Nephron (organoid): Measurements from ENCODE around the gene OLFM3.

Experiments
- H3K27ac Mint-ChIP-seq, 3 experiments: 2 replicates each; pipeline ENCODE4 v1.8.0; 2020; ENCODE audit warnings: mixed read lengths in 3 of 3, mild to moderate bottlenecking in 2 of 3, moderate library complexity in 1 of 3
- H3K27me3 Mint-ChIP-seq: 2 replicates; pipeline ENCODE4 v1.8.0; 2021; ENCODE audit warnings: low read depth, mild to moderate bottlenecking, moderate library complexity, mixed read lengths
- H3K36me3 Mint-ChIP-seq: 2 replicates; pipeline ENCODE4 v1.8.0; 2020; ENCODE audit warnings: low read depth, mixed read lengths
- H3K4me1 Mint-ChIP-seq: 2 replicates; pipeline ENCODE4 v1.8.0; 2020; ENCODE audit warnings: mixed read lengths
- H3K4me3 Mint-ChIP-seq, 3 experiments: 2 replicates each; pipeline ENCODE4 v1.8.0; 2020; ENCODE audit warnings: mild to moderate bottlenecking in 3 of 3, mixed read lengths in 3 of 3, moderate library complexity in 2 of 3
- H3K9me3 Mint-ChIP-seq: 2 replicates; pipeline ENCODE4 v1.8.0; 2020; ENCODE audit warnings: mixed read lengths
- CTCF ChIP-seq, 3 experiments: fragments of 200-600 bp; sonication (generic); IDR thresholded peaks; one replicate each; pipeline ENCODE4 v1.5.0; 2021; ENCODE audit warnings: antibody characterized with exemption in 3 of 3; ENCODE audit not compliant: unreplicated experiment in 3 of 3

The OLFM3 gene

GRCh38 chr1:101920577-101920976, 76.1 kb downstream of the OLFM3 start:
- Mint-ChIP-seq H3K27me3 (no peaks in the 10 kb centered on the region), H3K4me1 (peaks cover 8% of the 10 kb centered on the region), H3K4me3 (no peak overlapping the region), H3K27ac (no peak overlapping the region), H3K9me3 (no peaks in the 10 kb centered on the region), H3K36me3 (no peaks in the 10 kb centered on the region)
- TF ChIP-seq CTCF (IDR thresholded peaks at IDR 0.05; ENCODE audit: unreplicated experiment in 3 of 3): no peak

- Mint-ChIP-seq H3K27ac (no peak overlapping the region), H3K27me3 (no peaks in the 10 kb centered on the region), H3K4me1 (peaks cover 19% of the 10 kb centered on the region), H3K36me3 (no peaks in the 10 kb centered on the region), H3K9me3 (no peaks in the 10 kb centered on the region), H3K4me3 (no peak overlapping the region)
- no peak for TF ChIP-seq CTCF (IDR thresholded peaks at IDR 0.05; ENCODE audit: unreplicated experiment in 3 of 3)
These were observed 78.4 kb downstream of the OLFM3 start for GRCh38 chr1:101918277-101918676.

- peaks cover 21% of the 10 kb centered on the region for H3K4me1 Mint-ChIP-seq
- H3K36me3 Mint-ChIP-seq: no peaks in the 10 kb centered on the region
- H3K9me3 Mint-ChIP-seq: no peaks in the 10 kb centered on the region
- no peak overlapping the region for H3K4me3 Mint-ChIP-seq
- no peak for TF ChIP-seq CTCF (IDR thresholded peaks at IDR 0.05; ENCODE audit: unreplicated experiment in 3 of 3)
- H3K27ac Mint-ChIP-seq: peak overlapping the region in 2 of 3 experiments; percentile 6 to 62
- no peaks in the 10 kb centered on the region for H3K27me3 Mint-ChIP-seq
These were observed 81.1 kb downstream of the OLFM3 start for GRCh38 chr1:101915597-101915996.

- no peaks in the 10 kb centered on the region for H3K9me3 Mint-ChIP-seq
- no peaks in the 10 kb centered on the region for H3K36me3 Mint-ChIP-seq
- H3K27me3 Mint-ChIP-seq: no peaks in the 10 kb centered on the region
- no peak for TF ChIP-seq CTCF (IDR thresholded peaks at IDR 0.05; ENCODE audit: unreplicated experiment in 3 of 3)
- H3K4me3 Mint-ChIP-seq: no peak overlapping the region
- peak overlapping the region in 2 of 3 experiments; percentile 6 to 22 for H3K27ac Mint-ChIP-seq
- peaks cover 22% of the 10 kb centered on the region for H3K4me1 Mint-ChIP-seq
These were observed 82.1 kb downstream of the OLFM3 start for GRCh38 chr1:101914473-101915242.

- no peaks in the 10 kb centered on the region for H3K36me3 Mint-ChIP-seq
These were observed 84.8 kb downstream of the OLFM3 start for GRCh38 chr1:101911894-101912293.

More at GRCh38 chr1:101911894-101912293, 84.8 kb downstream of the OLFM3 start:
- Mint-ChIP-seq H3K4me3 (no peak overlapping the region), H3K9me3 (no peaks in the 10 kb centered on the region), H3K4me1 (peaks cover 22% of the 10 kb centered on the region), H3K27ac (no peak overlapping the region), H3K27me3 (no peaks in the 10 kb centered on the region)
- TF ChIP-seq CTCF (IDR thresholded peaks at IDR 0.05; ENCODE audit: unreplicated experiment in 3 of 3): no peak
